SK-N-SH treated with all-trans-retinoic acid at 6 μM for 48 hours (cell line): ENCODE data around the gene USP38.
A peak's percentile ranks its signal among the peaks of the same experiment; 100 is the strongest.

Experiments
- ATAC-seq: fragments of 200-7000 bp; cut with Tn5 transposase; 3 replicates; pipeline ENCODE4 v1.9.1; 2020; ENCODE audit warnings: mild to moderate bottlenecking, moderate library complexity
- ARNTL ChIP-seq: fragments of 450-650 bp; formaldehyde crosslinking; IDR thresholded peaks from 2 replicates; pipeline ENCODE4 v1.5.0; 2020; ENCODE audit warnings: low read depth, mild to moderate bottlenecking, moderate library complexity, borderline replicate concordance
- BACH2 ChIP-seq: fragments of 250-450 bp; sonication (Bioruptor Pico); IDR thresholded peaks from 2 replicates; pipeline ENCODE4 v1.9.0; 2021; ENCODE audit warnings: mild to moderate bottlenecking, borderline replicate concordance
- CREB5 ChIP-seq: fragments of 250-450 bp; sonication (Bioruptor Pico); IDR thresholded peaks from 2 replicates; pipeline ENCODE4 v1.5.1; 2020; ENCODE audit warnings: low read depth, mild to moderate bottlenecking, moderate library complexity
- CSDC2 ChIP-seq: fragments of 250-450 bp; sonication (Bioruptor Pico); IDR thresholded peaks from 2 replicates; pipeline ENCODE4 v1.5.0; 2020; ENCODE audit warnings: mild to moderate bottlenecking, moderate library complexity
- CSRNP3 ChIP-seq: fragments of 250-450 bp; sonication (Bioruptor Pico); IDR thresholded peaks from 2 replicates; pipeline ENCODE4 v1.5.1; 2021; ENCODE audit warnings: mild to moderate bottlenecking, moderate library complexity
- ESRRG ChIP-seq: fragments of 250-450 bp; sonication (Bioruptor Pico); IDR thresholded peaks from 2 replicates; pipeline ENCODE4 v1.6.1; 2021; ENCODE audit warnings: mild to moderate bottlenecking
- GLIS3 ChIP-seq: fragments of 250-450 bp; sonication (Bioruptor Pico); IDR thresholded peaks from 2 replicates; pipeline ENCODE4 v1.5.0; 2020; ENCODE audit warnings: mild to moderate bottlenecking, moderate library complexity
- ISL1 ChIP-seq: fragments of 250-450 bp; sonication (Bioruptor Pico); IDR thresholded peaks from 2 replicates; pipeline ENCODE4 v2.1.2; 2022; ENCODE audit warnings: mild to moderate bottlenecking, moderate library complexity
- OSR1 ChIP-seq: fragments of 250-450 bp; sonication (Bioruptor Pico); IDR thresholded peaks from 2 replicates; pipeline ENCODE4 v1.8.0; 2022; ENCODE audit warnings: moderate library complexity, mild to moderate bottlenecking, inconsistent platforms
- PATZ1 ChIP-seq: fragments of 250-450 bp; sonication (Bioruptor Pico); IDR thresholded peaks from 2 replicates; pipeline ENCODE4 v1.8.0; 2020; ENCODE audit warnings: mild to moderate bottlenecking, moderate library complexity, borderline replicate concordance
- POU6F1 ChIP-seq: fragments of 250-450 bp; sonication (Bioruptor Pico); IDR thresholded peaks from 2 replicates; pipeline ENCODE4 v1.8.0; 2021; ENCODE audit warnings: low read depth, mild to moderate bottlenecking, moderate library complexity, borderline replicate concordance
- PPARA ChIP-seq: fragments of 250-450 bp; sonication (Bioruptor Pico); IDR thresholded peaks from 2 replicates; pipeline ENCODE4 v1.5.0; 2020; ENCODE audit warnings: mild to moderate bottlenecking, borderline replicate concordance
- RARB ChIP-seq: fragments of 250-450 bp; sonication (Bioruptor Pico); IDR thresholded peaks from 2 replicates; pipeline ENCODE4 v1.8.0; 2021; ENCODE audit warnings: mild to moderate bottlenecking, moderate library complexity
- SNAI2 ChIP-seq: fragments of 250-450 bp; sonication (Bioruptor Pico); IDR thresholded peaks from 2 replicates; pipeline ENCODE4 v1.5.0; 2020; ENCODE audit warnings: mild to moderate bottlenecking, moderate library complexity
- TCF4 ChIP-seq: fragments of 250-450 bp; sonication (Bioruptor Pico); IDR thresholded peaks from 2 replicates; pipeline ENCODE4 v1.8.0; 2021; ENCODE audit warnings: mild to moderate bottlenecking, moderate library complexity, borderline replicate concordance
- ZC3H10 ChIP-seq: fragments of 250-450 bp; sonication (Bioruptor Pico); IDR thresholded peaks from 2 replicates; pipeline ENCODE4 v1.5.1; 2021; ENCODE audit warnings: mild to moderate bottlenecking, moderate library complexity
- ZFP3 ChIP-seq: fragments of 250-450 bp; sonication (Bioruptor Pico); IDR thresholded peaks from 2 replicates; pipeline ENCODE4 v1.5.0; 2020; ENCODE audit warnings: mild to moderate bottlenecking, moderate library complexity
- ZFP30 ChIP-seq: fragments of 450-650 bp; formaldehyde crosslinking; IDR thresholded peaks from 2 replicates; pipeline ENCODE4 v1.5.0; 2022; ENCODE audit warnings: mild to moderate bottlenecking, moderate library complexity
- ZNF565 ChIP-seq: fragments of 450-650 bp; formaldehyde crosslinking; conservative IDR thresholded peaks from 2 replicates; pipeline ENCODE4 v1.5.0; 2020; ENCODE audit warnings: low read depth, mild to moderate bottlenecking, moderate library complexity
- ZNF70 ChIP-seq: fragments of 450-650 bp; formaldehyde crosslinking; IDR thresholded peaks from 2 replicates; pipeline ENCODE4 v1.5.0; 2020; ENCODE audit warnings: mild to moderate bottlenecking, moderate library complexity
- ZNF8 ChIP-seq: fragments of 450-650 bp; formaldehyde crosslinking; IDR thresholded peaks from 2 replicates; pipeline ENCODE4 v1.5.0; 2020; ENCODE audit warnings: mild to moderate bottlenecking, moderate library complexity
- TF ChIP-seq, protein P1 (sequence below): fragments of 250-450 bp; sonication (Bioruptor Pico); IDR thresholded peaks from 2 replicates; pipeline ENCODE4 v1.5.0; 2020; ENCODE audit warnings: mild to moderate bottlenecking, moderate library complexity

Gene USP38

GRCh38 chr4:143195581-143195980 is 10.9 kb downstream of the USP38 start (continued):
- TF ChIP-seq ARNTL (CRISPR knock-in tag), result no peak
- TF ChIP-seq ISL1, result no peak
- TF ChIP-seq CSDC2 (CRISPR knock-in tag), result no peak

- TF ChIP-seq ZNF565 (CRISPR knock-in tag) (no peak), ISL1 (no peak), CREB5 (CRISPR knock-in tag) (no peak), ARNTL (CRISPR knock-in tag) (no peak), ZFP3 (CRISPR knock-in tag) (no peak), SNAI2 (CRISPR knock-in tag) (no peak)
- TF ChIP-seq, all 23 proteins: peak for 0
- ATAC-seq, result no peak
Observed at GRCh38 chr4:143196323-143196722, 11.6 kb downstream of the USP38 start.

DNA sequence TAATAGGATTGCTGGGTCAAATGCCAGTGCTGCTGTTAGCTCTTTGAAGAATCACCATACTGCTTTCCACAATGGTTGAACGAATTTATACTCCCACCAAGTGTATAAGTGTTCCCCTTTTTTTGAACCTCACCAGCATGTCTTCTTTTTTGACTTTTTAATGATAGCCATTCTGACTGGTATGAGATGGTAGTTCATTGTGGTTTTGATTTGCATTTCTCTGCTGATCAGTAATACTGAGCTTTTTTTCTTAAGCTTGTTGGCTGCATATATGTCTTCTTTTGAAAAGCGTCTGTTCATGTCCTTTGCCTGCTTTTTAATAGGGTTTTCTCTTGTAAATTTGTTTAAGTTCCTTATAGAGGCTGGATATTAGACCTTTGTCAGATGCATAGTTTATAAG is 14.8 kb downstream of the USP38 start:
- no peak for TF ChIP-seq PPARA (CRISPR knock-in tag)
- ATAC-seq, result no peak

DNA sequence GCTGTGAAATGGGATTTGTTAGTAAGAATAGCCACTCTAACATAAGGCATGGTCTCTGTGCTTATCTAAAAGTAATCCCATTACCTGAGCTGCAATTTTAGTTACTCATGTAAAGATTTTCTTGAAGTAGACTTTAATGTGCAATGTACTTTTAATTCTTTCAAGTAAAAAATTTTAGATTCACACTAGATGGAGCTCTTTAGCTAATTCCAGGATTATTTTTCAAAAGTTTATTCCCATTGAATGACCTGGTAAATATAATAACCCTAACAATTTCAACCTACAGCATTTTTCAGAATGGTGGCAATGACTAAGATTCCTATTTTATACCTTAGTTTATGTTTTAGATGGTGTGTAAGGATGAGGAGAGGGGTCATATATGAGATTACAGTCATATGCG is 18.1 kb downstream of the USP38 start:
- ATAC-seq, result peak; percentile 35; the same call in 2 of the 3 replicates
- TF ChIP-seq, protein P1, sequence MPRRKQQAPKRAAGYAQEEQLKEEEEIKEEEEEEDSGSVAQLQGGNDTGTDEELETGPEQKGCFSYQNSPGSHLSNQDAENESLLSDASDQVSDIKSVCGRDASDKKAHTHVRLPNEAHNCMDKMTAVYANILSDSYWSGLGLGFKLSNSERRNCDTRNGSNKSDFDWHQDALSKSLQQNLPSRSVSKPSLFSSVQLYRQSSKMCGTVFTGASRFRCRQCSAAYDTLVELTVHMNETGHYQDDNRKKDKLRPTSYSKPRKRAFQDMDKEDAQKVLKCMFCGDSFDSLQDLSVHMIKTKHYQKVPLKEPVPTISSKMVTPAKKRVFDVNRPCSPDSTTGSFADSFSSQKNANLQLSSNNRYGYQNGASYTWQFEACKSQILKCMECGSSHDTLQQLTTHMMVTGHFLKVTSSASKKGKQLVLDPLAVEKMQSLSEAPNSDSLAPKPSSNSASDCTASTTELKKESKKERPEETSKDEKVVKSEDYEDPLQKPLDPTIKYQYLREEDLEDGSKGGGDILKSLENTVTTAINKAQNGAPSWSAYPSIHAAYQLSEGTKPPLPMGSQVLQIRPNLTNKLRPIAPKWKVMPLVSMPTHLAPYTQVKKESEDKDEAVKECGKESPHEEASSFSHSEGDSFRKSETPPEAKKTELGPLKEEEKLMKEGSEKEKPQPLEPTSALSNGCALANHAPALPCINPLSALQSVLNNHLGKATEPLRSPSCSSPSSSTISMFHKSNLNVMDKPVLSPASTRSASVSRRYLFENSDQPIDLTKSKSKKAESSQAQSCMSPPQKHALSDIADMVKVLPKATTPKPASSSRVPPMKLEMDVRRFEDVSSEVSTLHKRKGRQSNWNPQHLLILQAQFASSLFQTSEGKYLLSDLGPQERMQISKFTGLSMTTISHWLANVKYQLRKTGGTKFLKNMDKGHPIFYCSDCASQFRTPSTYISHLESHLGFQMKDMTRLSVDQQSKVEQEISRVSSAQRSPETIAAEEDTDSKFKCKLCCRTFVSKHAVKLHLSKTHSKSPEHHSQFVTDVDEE, result no peak
- TF ChIP-seq ZFP30 (CRISPR knock-in tag) (no peak), RARB (CRISPR knock-in tag) (no peak), BACH2 (CRISPR knock-in tag) (no peak), CREB5 (CRISPR knock-in tag) (no peak), OSR1 (CRISPR knock-in tag) (no peak), CSRNP3 (CRISPR knock-in tag) (no peak), PPARA (CRISPR knock-in tag) (no peak)

- ATAC-seq, result no peak
- TF ChIP-seq ZC3H10 (CRISPR knock-in tag) (no peak), SNAI2 (CRISPR knock-in tag) (no peak), ZNF565 (CRISPR knock-in tag) (no peak), PATZ1 (no peak), POU6F1 (CRISPR knock-in tag) (no peak), OSR1 (CRISPR knock-in tag) (no peak), ISL1 (no peak), ESRRG (no peak), TCF4 (CRISPR knock-in tag) (no peak), ZFP3 (CRISPR knock-in tag) (no peak), ZNF70 (CRISPR knock-in tag) (no peak), PPARA (CRISPR knock-in tag) (no peak), ZNF8 (CRISPR knock-in tag) (no peak), GLIS3 (CRISPR knock-in tag) (no peak)
- TF ChIP-seq, protein P1, result no peak
Observed at GRCh38 chr4:143203577-143203976, 18.9 kb downstream of the USP38 start.
